Measurements from ENCODE around the gene KRT14. TPM values are rescaled to one million over a fixed set of nuclear protein-coding genes. Genes with fewer than 3 reads are reported as not detected.

KRT14 gene
- total and polyA plus RNA-seq, 2 of the 4 experiments (the other 2 are of a cell fraction): not detected

DNA sequence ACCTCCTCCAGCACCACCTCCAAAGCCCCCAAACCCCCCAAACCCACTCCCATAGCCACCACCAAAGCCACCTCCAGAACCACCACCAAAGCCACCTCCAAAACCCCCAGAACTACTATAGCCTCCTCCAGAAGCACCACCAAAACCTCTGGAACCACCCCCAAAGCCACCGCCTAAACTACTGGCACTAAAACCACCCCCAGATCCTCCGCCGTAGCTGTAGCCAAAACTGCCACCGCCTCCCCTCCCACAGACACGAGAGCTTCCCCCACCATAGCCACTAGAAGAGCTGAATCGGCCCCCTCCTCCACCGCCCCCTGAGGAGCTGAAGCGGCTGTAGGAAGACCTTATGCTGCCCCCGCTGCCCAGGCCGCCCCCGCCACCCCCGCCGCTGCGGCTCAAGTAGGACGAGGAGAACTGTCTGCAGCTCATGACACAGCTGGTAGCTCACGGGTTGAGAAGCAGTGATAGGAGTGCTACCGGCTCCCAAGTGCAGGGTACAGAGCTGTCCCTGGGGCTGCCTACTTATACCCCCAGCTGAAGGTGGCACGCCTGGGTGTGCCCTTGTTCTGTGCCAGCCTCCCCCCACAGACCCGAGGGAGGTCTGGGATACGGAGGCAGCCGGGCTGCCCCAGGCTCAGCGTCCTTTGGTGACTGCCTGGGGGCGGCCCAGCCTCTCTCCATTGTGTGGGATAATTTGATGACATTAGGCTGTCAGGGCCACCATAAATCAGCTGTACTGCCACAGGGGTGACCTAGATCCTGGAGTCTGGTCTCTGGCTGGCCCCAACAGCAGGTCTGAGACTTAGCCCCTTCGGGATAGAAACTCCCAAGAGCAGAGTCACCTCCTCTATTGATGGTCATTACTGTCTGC is 14.9 kb downstream of the KRT14 start, which contains the start of gene KRT9:
Gene KRT9, minus strand, starts transcription at position 499 of the 874 bp plus-strand sequence. Its CDS starts 67 bp downstream, at position 432.
- H3K27ac ChIP-seq (ENCODE audit: insufficient read depth, low read length): no peak within 1 kb of the TSS
- H3K18ac ChIP-seq (ENCODE audit: low read depth, low read length): no peak within 1 kb of the TSS
- H3K36me3 ChIP-seq (ENCODE audit: control insufficient read depth, insufficient read depth, low read length): no peaks in the 10 kb centered on the region
- no peak within 1 kb of the TSS for H2BK15ac ChIP-seq (ENCODE audit: low read depth, low read length)
- peaks cover 81% of the 10 kb centered on the region for H3K27me3 ChIP-seq (ENCODE audit: control insufficient read depth, insufficient read depth, low read length)
- dilution Hi-C loops (cut with HindIII; ENCODE audit: low sequenced_read_pairs, unreplicated experiment) (no loop called here), in situ Hi-C loops (cut with MboI; ENCODE audit: low sequenced_read_pairs) (no loop called here), intact Hi-C loops (cut with micrococcal nuclease) (no loop called here)
- 0% methylated on average over 1 of the region's 24 CpGs; no CpG with 5 or more reads in 1 of the 2 experiments for WGBS, 2 experiments (ENCODE audit: extremely low coverage in 2 of 2, insufficient read length in 1 of 2)
- CTCF ChIA-PET: interaction anchor here (1.1 to 1.2 kb wide), 2 partner anchors 10 to 23 kb away, joined by 4 to 5 read pairs; no protein-coding TSS in a partner anchor
- ATAC-seq (ENCODE audit: low read depth): no peak
- H4K20me1 ChIP-seq (ENCODE audit: insufficient read depth, low read length): no peaks in the 10 kb centered on the region
- no peak within 1 kb of the TSS for H3K9ac ChIP-seq (ENCODE audit: low read depth, low read length)
- no peak within 1 kb of the TSS for H4K8ac ChIP-seq (ENCODE audit: low read depth in 2 of 2, low read length in 2 of 2)
- no TSS peak for BruUV-seq (replicated peaks)
- no peaks in the 10 kb centered on the region for H3K9me1 ChIP-seq (ENCODE audit: insufficient read depth, low read length)
- H3K4me2 ChIP-seq (ENCODE audit: low read depth, low read length): no peak within 1 kb of the TSS
- H2BK120ac ChIP-seq (ENCODE audit: low read depth, low read length): no peak within 1 kb of the TSS
- POLR2A ChIA-PET (ENCODE audit: unreplicated experiment): no interaction called here
- no peaks in the 10 kb centered on the region for H3K4me1 ChIP-seq (ENCODE audit: control insufficient read depth, insufficient read depth, low read length)
- DNase-seq: no peak
- H2AFZ ChIP-seq (replicated peaks; ENCODE audit: low read length, poor library complexity): no peak within 1 kb of the TSS
- no peak within 1 kb of the TSS for H3K4me3 ChIP-seq (ENCODE audit: insufficient read depth, low read depth, low read length)
- no peak within 1 kb of the TSS for H3K4ac ChIP-seq (ENCODE audit: low read depth, low read length)
- H3K56ac ChIP-seq (ENCODE audit: extremely low read depth, insufficient read depth, low read length): no peak within 1 kb of the TSS
- no peak within 1 kb of the TSS for H2BK5ac ChIP-seq (ENCODE audit: low read depth, low read length, poor library complexity, severe bottlenecking)
- no peak within 1 kb of the TSS for H3K23ac ChIP-seq (ENCODE audit: low read depth, low read length)
- H4K91ac ChIP-seq (ENCODE audit: insufficient read depth, low read depth, low read length): no peak within 1 kb of the TSS
- H2AK9ac ChIP-seq (replicated peaks; ENCODE audit: low read depth, low read length, poor library complexity): no peak within 1 kb of the TSS
- no peak within 1 kb of the TSS for H4K5ac ChIP-seq (ENCODE audit: low read depth, low read length)
- TF ChIP-seq, protein P1, sequence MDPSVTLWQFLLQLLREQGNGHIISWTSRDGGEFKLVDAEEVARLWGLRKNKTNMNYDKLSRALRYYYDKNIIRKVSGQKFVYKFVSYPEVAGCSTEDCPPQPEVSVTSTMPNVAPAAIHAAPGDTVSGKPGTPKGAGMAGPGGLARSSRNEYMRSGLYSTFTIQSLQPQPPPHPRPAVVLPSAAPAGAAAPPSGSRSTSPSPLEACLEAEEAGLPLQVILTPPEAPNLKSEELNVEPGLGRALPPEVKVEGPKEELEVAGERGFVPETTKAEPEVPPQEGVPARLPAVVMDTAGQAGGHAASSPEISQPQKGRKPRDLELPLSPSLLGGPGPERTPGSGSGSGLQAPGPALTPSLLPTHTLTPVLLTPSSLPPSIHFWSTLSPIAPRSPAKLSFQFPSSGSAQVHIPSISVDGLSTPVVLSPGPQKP (IDR thresholded peaks at IDR 0.05; ENCODE audit: borderline replicate concordance, low read depth, low read length): no peak
- TF ChIP-seq MAZ (IDR thresholded peaks at IDR 0.05; ENCODE audit: borderline replicate concordance, low read depth, low read length): no peak
- H3K79me1 ChIP-seq (ENCODE audit: low read depth in 1 of 2, low read length in 2 of 2): no peaks in the 10 kb centered on the region
- H2BK20ac ChIP-seq (ENCODE audit: low read depth, low read length): no peak within 1 kb of the TSS
- H3K14ac ChIP-seq (replicated peaks; ENCODE audit: low read depth, low read length): no peak within 1 kb of the TSS
- no peaks in the 10 kb centered on the region for H3K9me3 ChIP-seq (ENCODE audit: control insufficient read depth, insufficient read depth, low read length)
- no peak within 1 kb of the TSS for H2AK5ac ChIP-seq (ENCODE audit: low read depth, low read length)

Measured in IMR-90 (cell line).